Amniotic stem cell (primary cell): Measurements from ENCODE around the gene FOXO6.

Source experiments
- DNase-seq: peaks from one replicate; lab custom pipeline; 2025; lab: John Stamatoyannopoulos, UW

Gene FOXO6

DNA sequence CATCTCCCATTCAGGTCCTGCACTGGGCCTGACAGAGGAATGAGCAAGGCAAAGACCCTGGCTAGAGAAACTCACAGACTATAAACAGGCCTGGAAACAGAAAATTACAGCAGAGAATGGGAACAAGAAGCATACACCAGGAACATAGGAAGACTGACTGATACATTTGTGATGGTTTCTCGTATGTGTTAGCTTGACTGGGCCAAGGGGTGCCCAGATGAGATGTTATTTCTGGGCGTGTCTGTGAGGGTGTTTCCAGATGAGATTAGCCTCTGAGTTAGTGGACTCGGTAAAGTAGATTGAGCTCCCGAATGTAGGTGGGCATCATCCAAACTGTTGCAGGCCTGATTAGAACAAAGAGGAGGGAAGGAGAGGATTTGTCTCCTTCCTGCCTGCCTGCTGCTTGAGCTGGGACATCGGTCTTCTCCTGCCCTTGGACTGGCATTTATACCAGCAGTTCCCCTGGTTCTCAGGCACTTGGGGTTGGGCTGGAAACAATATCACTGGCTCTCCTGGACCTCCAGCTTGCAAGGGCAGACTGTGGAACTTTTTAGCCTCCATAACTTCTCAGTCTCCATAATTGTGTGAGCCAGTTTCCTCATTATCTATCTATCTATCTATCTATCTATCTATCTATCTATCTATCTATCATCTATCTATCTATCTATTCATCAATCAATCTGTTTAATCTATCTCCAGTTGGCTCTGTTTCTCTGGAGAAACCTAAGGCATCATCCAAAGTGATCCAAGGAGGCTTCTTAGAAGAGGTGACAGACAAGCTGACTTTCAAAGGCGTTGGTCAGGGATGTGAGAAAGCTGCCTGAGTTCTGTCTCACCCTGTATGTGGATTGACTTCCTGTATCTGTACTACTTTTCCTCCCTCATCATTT lies 9.7 kb upstream of the FOXO6 start:
- no peak for DNase-seq

DNA sequence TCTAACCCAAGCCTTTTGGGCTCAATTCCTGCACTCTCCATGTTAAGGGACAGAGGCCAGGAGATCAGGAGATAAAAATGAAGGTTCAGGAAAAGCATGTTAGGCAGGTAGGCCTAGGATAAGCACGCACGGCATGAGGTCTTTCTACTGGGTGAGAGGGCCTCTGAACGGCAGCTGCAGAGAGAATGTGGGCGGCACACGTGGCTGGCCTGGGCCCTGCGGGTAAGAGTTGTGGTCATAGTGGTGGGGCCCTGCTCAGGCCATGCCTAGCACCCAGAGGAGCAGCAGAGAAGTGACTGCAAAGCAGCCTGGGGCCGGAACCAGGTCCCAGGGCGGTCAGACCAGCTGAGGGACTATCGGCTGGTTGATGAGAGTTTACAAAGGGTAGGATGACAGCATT lies 7.5 kb upstream of the FOXO6 start:
- no peak for DNase-seq

DNA sequence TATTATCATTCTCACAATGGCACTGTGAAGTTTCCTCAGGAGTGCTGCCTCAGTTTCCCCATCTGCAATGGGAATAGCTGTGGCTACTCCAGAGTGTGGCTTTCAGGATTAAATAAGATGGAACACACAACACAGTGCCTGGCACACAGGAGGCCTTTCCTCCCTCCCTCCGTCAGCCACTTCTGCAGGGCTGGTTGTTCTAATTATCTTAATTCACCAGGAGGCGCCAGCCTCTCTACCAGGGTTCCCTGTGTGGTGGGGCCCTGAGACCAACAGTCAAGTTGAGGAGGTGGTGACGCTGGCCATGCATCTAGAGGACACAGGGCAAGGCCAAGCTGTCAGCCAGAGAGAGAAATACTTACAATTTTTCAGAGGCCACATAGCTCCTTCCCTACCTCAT lies 6.3 kb upstream of the FOXO6 start:
- DNase-seq, result no peak

DNA sequence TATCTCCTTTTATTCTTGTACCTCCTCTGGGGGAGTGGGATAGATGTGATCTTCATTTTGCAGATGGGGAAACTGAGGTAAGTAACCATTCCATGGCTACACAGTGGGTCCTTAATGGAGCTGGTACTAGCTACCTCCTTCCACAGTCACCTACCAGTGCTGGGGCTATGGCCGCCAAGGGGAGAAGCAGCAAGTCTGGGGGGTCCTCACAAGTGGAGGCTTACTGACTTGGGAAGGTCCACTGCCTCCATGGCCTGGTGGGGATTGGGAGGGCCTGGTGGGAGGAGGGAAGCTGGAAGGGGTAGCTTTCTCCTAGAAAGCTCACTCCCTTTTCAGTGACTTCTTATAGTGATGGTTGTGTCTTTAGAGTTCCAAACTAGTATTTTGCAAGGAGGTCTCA lies 5.9 kb upstream of the FOXO6 start:
- no peak for DNase-seq

DNA sequence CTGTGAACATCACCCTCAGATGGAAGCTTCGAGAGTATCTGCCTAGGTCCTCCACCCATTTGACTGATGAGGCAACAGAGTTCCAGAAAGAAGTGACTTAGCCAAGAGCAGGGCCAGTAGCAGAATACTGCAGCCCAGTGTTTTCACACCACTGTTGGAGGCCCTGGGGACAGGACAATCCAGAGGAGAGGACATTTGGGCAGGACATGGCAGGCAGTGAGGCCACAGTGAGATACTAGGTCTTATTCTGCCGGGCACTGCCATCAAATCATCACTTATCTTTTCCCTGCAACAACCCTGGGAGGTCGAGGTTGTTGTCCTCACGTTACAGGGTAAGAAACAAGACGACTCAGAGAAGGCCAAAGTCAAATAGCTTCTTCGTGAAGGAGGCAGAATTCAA lies 5.5 kb upstream of the FOXO6 start:
- DNase-seq, result no peak

DNA sequence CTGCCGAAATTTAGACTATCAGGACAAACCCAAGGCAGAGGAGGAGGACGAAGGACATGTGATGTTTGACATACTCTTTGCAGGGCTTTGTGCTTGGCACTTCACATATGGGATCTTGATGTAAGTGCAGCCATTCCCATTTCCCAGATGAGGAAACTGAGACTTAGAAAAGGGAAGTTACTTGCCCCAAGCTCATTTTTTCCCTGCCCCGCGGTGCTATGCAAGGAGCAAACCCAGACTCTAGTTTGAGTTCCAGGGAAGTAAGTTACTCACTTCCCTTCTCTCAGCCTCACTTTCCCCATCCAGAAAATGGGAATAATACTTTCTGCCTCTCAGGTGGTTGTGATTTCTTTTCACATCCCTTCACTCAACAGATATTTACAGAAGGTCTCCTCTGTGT lies 4.5 kb upstream of the FOXO6 start:
- DNase-seq, result no peak

DNA sequence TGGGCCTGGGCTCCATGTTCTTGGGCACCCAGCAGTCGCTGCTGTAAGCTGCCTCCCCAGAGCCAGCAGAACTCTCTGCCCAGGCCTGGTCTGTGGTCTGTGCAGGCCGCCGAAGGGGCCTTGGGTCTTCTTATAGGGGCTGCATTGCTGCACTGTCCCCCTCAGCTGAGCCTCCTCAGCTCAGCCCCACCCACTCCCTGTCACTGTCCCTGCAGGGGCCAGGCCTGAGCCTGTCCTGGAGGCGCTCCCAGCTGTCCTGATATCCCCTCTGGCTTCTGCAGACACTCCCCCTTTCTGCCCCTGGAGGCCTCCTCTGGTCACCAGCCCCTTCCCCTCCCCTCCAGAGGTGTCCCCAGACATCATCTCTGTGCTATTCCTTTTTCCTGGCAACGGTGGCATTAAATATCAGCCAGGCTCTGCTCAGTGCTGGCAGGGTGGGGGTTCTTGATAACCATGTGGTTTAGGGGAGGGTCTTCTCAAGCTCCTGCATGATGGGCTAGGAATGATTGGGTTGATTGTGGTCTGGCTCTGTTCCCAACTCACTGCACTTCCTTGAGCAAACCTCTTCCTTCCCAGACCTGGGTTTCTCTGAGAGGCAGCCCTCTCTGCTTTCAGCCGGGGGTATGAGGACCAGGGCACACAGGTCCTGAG lies 3.7 kb upstream of the FOXO6 start:
- DNase-seq, result no peak

DNA sequence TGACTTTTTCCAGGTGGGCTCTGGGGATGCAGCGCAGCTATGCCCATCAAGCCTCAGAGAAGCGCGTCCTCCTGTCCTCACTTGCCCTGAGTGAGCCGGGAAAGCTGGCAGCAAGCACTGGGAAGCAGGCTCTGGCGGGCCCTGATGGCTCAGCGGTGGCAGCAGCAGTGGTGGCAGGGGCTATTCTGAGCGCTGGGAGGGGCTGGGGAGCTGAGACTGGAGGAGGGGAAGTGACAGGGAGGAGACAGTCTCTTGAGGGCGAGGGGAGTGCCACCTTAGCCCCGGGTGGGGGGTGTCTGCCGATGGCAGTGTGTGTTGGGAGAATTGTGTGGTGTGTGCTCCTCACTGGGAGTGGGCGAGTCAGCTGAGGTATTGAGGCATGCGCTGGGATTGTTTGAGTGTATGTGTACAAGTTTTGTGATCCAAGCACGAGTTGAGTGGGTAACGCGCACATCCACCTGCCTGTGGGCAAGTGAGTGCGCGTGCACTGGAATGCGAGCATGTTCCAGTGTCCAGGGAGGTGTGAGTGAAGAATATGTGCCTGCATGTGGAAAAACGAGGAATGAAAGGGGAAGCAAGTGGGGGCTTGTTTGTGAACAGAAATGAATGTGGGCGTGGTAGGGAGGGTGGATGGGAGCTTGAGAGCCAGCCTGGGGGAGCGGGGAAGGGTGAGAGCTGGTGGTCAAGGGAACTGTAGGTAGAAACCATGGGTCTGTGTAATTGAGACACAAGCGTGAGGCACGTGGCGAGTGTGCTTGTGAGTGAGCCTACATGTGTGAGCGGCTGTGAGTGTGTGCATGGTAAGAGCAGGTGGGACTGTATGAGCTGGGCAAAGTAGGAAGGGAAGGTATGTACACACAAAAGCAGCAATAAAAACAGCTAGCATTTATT lies 2.9 kb upstream of the FOXO6 start:
- DNase-seq, result no peak

DNA sequence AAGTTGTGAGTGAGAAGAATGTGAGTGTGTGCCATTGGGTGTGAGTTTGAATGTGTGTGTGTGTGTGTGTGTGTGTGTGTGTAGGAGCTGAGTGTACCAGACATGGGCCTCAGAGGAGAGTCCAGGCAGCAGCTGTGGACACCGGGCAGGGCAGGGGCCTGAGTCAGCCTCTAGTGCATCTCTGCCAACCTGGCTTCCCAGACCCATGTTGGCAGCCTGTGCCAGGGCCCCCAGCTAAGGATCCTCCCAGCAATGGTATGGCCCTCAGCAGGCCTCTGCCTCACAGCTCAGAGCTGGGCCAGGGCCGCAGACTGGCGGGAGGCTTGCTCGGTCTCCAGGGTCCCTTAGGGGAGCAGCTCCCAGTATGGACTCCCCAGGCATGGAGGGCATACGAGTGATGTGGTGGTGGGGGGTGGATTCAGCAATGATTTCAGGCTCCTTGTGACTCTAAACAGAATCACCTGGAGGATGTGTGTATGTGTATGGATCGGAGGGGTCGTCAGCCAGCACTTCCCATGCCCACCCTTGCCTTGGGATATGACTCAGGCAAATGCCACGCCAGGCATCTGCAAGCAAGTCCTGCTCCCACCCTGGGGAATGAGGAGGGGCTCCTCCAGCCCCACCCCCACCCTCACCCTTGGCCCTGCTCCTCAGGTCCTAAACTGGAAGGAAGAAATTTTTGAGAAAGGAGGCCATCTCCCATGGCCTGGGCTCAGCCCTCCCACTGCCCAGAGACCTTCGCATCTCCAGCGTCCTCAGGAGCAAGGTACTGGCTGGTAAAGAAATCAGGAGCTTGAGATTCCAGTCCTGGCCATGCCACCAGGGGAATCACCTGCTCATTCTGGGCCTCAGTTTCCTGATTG lies 1.8 kb upstream of the FOXO6 start:
- no peak for DNase-seq

DNA sequence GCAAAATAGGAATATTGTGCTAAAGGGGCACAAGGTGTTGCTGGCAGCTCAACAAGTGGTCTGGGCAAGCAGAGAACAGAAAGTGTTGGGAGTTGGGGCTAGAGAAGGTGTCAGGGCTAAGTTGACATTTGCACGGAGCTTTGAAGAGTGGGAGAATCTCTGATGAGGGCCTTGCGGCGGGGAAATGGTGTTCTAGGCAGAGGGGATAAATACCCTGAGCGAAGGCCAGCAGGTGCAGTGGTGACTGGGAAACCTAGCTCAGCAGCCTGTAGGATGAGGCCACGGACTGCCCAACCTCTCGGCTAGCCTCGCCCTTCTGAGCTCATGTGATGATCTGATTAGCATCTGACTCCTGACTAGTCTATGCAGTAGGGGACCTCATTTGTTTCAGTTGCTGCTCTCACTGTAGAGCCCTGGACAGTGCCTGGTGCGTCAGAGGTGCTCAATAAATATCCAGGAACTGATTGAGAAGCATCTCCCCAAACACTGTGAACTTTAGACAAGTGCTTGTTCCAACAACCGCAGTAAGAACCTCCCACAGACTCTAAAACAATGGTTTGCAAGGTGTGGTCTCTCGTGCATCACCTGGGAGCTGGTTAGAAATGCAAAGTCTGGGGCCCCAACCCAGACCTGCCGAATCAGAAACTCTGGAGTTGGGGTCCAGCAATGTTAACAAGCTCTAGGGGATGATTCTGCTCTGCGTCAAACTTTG lies 1.0 kb upstream of the FOXO6 start:
- DNase-seq, result no peak

DNA sequence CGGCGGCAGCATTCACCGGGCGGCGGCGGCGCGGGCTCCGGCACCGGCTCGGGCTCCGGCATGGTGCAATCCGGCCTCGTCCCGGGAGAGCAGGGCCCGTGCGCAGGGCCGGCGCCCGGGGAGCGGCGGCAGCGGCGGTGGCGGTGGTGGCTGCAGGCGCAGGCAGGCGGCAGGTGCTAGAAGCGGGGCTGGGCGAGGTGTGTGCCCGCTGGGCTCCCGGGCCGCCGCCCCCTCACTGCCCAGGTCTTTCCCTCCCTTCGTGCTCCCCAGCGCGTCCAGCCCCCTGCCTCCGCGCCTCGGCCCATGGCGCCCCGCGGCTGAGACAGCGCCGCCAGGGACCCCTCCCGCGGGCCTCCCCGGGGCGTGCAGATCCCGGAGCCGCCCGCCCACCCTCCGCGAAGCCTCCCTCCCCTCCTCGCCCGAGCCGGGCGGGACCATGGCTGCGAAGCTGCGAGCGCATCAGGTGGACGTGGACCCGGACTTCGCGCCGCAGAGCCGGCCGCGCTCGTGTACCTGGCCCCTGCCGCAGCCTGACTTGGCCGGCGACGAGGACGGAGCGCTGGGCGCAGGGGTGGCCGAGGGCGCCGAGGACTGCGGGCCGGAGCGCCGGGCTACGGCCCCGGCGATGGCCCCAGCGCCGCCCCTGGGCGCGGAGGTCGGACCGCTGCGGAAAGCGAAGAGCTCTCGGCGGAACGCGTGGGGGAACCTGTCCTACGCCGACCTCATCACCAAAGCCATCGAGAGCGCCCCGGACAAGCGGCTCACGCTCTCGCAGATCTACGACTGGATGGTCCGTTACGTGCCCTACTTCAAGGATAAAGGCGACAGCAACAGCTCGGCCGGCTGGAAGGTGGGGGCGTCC lies 492 bp downstream of the FOXO6 start:
- no peak for DNase-seq

DNA sequence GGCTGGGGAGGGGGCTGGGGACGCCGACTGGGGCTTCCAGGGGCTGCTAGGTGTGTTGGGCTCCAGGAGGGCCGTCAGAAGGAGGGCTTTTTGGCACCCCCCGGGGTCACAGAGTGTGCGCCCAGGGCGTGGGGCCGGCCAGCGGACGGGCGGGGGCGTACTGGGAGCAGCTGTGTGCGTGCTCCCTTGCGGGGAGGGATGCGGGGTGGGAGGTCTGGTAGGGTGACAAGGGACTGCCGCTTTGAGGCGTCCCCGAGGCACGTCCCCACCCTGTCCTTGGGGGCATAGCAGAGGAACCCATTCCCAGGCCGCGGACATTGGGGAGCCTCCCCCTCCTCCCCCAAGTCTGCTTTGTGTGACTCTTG lies 1.1 kb downstream of the FOXO6 start:
- DNase-seq, result no peak

DNA sequence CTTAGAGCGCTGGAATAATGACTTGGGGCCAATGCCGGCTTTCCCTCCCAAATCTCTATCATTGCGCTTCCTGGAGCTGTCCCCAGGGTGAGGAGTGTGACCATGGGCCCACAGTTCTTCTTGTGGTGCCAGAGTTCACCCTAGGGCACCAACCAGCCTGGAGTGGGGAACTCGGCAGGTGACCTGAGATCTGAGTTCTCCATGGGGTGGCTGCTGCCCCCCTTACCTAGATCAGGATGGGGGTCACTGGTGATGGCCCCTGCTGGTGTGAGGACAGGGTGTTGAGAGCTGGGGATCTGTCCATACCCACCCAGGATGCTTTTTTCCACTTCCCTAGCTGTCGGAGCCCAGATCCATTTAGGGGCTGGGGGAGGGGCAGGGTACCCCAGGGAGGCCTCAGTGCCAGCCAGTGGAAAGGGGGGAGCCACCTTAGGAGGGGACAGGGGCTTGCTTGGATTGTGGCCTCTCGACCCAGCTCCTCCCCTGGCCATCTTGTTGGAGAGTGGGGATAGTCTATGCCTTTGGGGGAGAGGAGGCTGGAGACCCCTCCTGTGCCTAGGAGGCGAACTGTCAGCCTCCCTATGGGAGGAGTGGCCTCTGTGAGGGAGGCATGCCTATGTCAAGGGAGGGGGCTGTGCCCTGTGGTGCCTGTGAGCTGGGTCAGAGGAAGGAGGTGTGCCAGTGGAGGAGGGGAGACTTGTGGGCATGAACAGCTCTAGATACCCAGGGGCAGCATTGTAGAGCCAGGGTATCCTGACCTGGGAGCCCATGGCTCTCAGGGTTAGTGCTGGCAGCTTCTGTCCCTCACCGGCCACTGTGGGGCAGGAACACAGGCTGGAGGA lies 1.7 kb downstream of the FOXO6 start:
- no peak for DNase-seq

DNA sequence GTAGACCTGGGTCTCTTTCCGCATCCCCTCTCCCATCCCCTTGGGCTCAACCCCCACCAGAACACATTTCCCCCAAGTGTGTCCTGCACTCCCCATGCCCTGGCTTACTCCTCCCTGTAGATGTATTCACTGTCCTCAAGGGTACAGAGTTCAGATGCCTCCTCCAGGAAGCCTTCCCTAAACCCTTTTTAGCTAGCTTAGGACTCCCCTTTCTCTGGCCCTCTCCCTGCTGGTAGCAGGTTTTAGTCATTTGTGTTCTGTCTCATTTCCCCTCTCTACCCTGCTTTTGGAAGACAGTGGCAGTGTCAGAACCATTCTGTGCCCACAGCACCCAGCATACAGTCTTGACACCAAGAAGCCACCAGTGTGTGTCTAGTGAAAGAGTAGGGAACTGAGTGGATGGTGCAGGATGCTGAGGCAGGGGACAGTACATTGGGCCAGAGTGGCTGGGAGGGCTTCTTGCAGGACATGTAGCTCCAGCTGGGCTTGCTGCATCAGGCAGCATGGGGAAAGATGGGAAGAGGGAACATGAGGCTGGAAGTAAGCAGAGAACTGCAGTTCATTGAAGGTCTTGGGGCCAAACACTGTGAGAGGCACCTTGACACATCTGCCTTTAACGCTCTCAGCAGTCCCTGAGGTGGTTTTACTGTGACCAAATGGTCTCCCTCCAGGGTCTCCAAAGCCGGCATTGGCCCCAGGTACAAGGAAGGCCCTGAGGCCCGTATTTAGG lies 2.5 kb downstream of the FOXO6 start:
- no peak for DNase-seq

DNA sequence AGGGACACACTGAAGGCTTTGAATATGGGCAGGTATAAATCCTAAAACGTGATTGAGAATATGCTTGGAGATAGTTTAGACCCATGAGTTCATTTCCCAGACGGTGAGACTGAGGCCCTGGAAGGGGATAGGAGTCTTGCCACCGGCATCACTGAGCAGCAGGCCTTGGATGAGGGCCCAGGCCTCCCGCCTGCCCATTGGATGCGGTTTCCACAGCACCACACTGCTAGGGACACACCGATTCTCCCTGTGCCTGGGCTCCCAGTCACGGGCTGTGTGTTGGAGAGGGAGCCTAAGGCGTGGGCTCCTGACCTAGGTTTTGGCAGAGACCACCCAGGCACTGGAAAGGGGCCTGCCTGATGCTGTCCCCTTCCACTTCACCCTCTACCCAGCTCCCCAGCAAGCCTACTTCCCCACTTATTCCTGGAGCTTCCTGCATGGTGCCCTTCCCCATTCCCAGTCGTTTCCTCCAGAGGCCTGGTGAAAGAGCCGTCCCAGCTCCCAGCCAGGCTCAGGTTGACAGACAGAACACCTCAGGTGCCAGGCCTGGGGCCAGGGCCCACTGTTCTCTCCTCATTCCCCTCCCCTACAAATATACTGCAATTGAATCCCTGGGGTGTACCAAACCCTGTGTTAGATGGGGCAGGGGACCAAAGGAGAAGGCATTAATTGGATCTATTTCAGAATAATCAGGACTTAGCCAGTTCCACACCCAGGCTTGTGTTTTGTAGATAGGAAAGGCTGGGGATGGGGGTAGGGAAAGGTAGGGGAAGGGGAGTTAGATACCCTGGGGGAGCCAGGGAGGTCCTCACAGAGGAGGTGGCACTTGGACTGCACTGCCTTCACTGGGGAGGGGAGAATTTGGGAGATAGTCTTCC lies 3.4 kb downstream of the FOXO6 start:
- DNase-seq, result no peak

DNA sequence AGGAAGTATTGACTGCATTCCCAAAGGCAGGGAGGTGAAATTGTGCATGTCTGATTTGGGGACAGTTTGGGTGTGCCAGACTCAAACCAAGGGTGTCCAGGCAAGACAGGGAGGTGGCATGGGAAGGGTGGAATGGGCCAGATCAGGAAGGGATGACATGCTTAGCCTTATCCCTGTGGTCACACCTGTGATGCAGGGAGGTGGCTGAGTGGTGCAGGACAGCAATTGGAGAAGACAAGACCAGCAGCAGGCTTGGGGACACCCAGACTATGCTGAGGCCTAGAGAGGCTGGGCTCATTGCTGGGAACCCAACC lies 4.0 kb downstream of the FOXO6 start:
- no peak for DNase-seq

DNA sequence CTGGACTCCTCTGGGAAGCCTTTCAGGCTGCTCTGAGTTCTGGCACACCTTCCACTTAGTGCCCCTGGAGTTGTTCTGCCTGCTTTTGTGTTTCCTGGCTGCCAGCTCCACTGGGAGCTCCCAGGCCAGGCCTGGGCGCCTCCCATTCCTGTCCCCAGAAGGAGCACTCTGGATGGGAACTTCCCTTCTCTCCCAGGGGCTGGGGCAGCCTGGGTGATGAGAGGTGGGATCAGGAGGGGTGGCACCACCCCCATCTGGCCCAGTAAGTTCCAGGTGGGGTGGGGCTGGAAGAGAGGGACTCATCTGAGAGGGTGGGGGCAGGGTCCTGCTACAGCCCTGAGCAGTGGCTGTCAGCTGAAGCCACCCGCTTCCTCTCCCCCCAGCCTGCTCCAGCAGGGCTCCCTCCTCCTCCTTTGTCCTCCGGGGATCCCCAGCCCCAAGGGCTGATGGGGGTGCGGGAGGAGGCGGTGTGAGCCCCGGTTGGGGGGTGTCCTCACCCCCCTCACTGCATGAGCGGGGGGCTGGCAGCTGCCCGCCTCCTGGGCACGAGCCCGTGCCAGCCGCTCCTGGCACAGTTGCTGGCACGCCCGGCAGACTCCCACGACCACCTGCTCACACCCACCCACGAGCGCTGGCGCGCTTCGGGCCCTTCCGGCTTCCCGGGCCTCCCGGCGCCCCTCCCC lies 4.7 kb downstream of the FOXO6 start:
- no peak for DNase-seq
